ENCODE data around the gene LPP. TPM values are rescaled to one million over a fixed set of nuclear protein-coding genes. Genes with fewer than 3 reads are reported as not detected.

The LPP gene
- total and polyA plus RNA-seq, 2 of the 13 experiments (the other 11 are each of a cell fraction or from before 2014, with no cell fraction given), result 19.2 to 29.9 TPM

GRCh38 chr3:188157971-188158370 is 4.0 kb downstream of the LPP start (continued):
- TF ChIP-seq ZBTB46 (CRISPR knock-in tag; IDR thresholded peaks at IDR 0.05; ENCODE audit: borderline replicate concordance) (no peak), RXRB (CRISPR knock-in tag; IDR thresholded peaks at IDR 0.05; ENCODE audit: borderline replicate concordance) (0 out of 2 replicates have a peak, but pooled peaks have one; percentile 45), PRPF4 (IDR thresholded peaks at IDR 0.05; ENCODE audit: low read depth, low read length, poor library complexity, severe bottlenecking) (no peak), PLSCR1 (CRISPR knock-in tag; IDR thresholded peaks at IDR 0.05; ENCODE audit: borderline replicate concordance) (no peak), REST (IDR thresholded peaks at IDR 0.05; ENCODE audit: borderline replicate concordance in 1 of 2, low read depth in 1 of 2, low read length in 2 of 2) (no peak), BCL3 (CRISPR knock-in tag; IDR thresholded peaks at IDR 0.05) (no peak), ZNF644 (CRISPR knock-in tag; IDR thresholded peaks at IDR 0.05; ENCODE audit: low read depth) (peak; percentile 63; the same call in 1 of the 2 replicates), ASH2L (IDR thresholded peaks at IDR 0.05; ENCODE audit: insufficient read length, low read depth, low read length) (no peak), ZNF501 (CRISPR knock-in tag; IDR thresholded peaks at IDR 0.05) (no peak), ATAD3A (CRISPR knock-in tag; IDR thresholded peaks at IDR 0.05) (no peak), ISL2 (CRISPR knock-in tag; IDR thresholded peaks at IDR 0.05) (no peak), FIP1L1 (IDR thresholded peaks at IDR 0.05; ENCODE audit: borderline replicate concordance, insufficient read depth, low read depth, low read length) (no peak), ZNF563 (CRISPR knock-in tag; IDR thresholded peaks at IDR 0.05) (no peak), MAZ (IDR thresholded peaks at IDR 0.05; ENCODE audit: borderline replicate concordance, low read depth, low read length) (no peak), MAZ (CRISPR knock-in tag; IDR thresholded peaks at IDR 0.05; ENCODE audit: low read depth) (no peak), TFDP2 (CRISPR knock-in tag; IDR thresholded peaks at IDR 0.05) (no peak), HBP1 (CRISPR knock-in tag; IDR thresholded peaks at IDR 0.05; ENCODE audit: low read depth) (no peak), HDAC1 (CRISPR knock-in tag; IDR thresholded peaks at IDR 0.05) (no peak), TRIM24 (CRISPR knock-in tag; IDR thresholded peaks at IDR 0.05) (no peak), TCF7 (IDR thresholded peaks at IDR 0.05; ENCODE audit: low read depth) (no peak)
